T-helper 17 cell (primary cell): ENCODE measurements around the gene TCF19. TPM values are rescaled to one million over a fixed set of nuclear protein-coding genes. Genes with fewer than 3 reads are reported as not detected.
A peak's percentile ranks its signal among the peaks of the same experiment; 100 is the strongest.

Experiments
- ATAC-seq: fragments of 150-1000 bp; cut with Tn5 transposase; 2 replicates; pipeline ENCODE4 v1.10.0; 2021; ENCODE audit warnings: mild to moderate bottlenecking, moderate library complexity
- DNase-seq, 3 donors: peaks; one replicate each; pipeline versions ENCODE4 v3.0.0 to v3.0.0-alpha.2; 2020 to 2021
- H3K9me3 ChIP-seq: one replicate; pipeline ENCODE4 v1.7.0; 2013; ENCODE audit warnings: low read length, mild to moderate bottlenecking; ENCODE audit not compliant: control insufficient read depth, poor library complexity, severe bottlenecking
- H3K27ac Mint-ChIP-seq: one replicate; pipeline ENCODE4 v1.8.0; 2022; ENCODE audit warnings: mild to moderate bottlenecking, moderate library complexity, mixed read lengths
- H3K27me3 Mint-ChIP-seq: one replicate; pipeline ENCODE4 v1.8.0; 2022; ENCODE audit warnings: mixed read lengths
- H3K36me3 Mint-ChIP-seq: one replicate; pipeline ENCODE4 v1.8.0; 2022; ENCODE audit warnings: low read depth, mixed read lengths
- H3K4me1 Mint-ChIP-seq: one replicate; pipeline ENCODE4 v1.8.0; 2022; ENCODE audit warnings: mild to moderate bottlenecking, mixed read lengths
- H3K4me3 Mint-ChIP-seq: one replicate; pipeline ENCODE4 v1.8.0; 2022; ENCODE audit warnings: mild to moderate bottlenecking, moderate library complexity, mixed read lengths
- total RNA-seq, 4 donors: library from RNA in 2 of 4; stranded (reverse) in 2 of 4; gene quantifications; one replicate each; pipeline ENCODE4 v1.2.3 and lab custom pipeline; 2022 to 2026

Gene TCF19
- total RNA-seq (1 to 10 TPM; 3.7 to 4.1 TPM), total RNA-seq (lab: John Stamatoyannopoulos, UW) (11.6 to 25.1 reads per million in 2 donors)

- Mint-ChIP-seq H3K4me3 (peak within 1 kb of the TSS; percentile 98), H3K4me1 (peaks cover 18% of the 10 kb centered on the region), H3K27me3 (no peaks in the 10 kb centered on the region), H3K27ac (peak within 1 kb of the TSS; percentile 83), H3K36me3 (peaks cover 6% of the 10 kb centered on the region)
- ATAC-seq (peak; percentile 95), DNase-seq (peak; percentile 96 to 99 (median 99))
- no peaks in the 10 kb centered on the region for H3K9me3 ChIP-seq
Observed at GRCh38 chr6:31158140-31158862, at the start of gene TCF19. Gene TCF19 (plus strand): TSS chr6:31158589. CDS start chr6:31159470, 881 bp downstream.

- H3K4me3 Mint-ChIP-seq = no peak overlapping the region
- H3K27ac Mint-ChIP-seq = peak overlapping the region; percentile 41
- H3K36me3 Mint-ChIP-seq = peaks cover 8% of the 10 kb centered on the region
- H3K4me1 Mint-ChIP-seq = peaks cover 18% of the 10 kb centered on the region
- DNase-seq (no peak), ATAC-seq (no peak)
- no peaks in the 10 kb centered on the region for H3K9me3 ChIP-seq
- H3K27me3 Mint-ChIP-seq = peaks cover 46% of the 10 kb centered on the region
Observed at GRCh38 chr6:31110825-31111582, 47.4 kb upstream of the TCF19 start.

- H3K9me3 ChIP-seq = no peaks in the 10 kb centered on the region
- DNase-seq = no peak
- Mint-ChIP-seq H3K27ac (no peak overlapping the region), H3K27me3 (peaks cover 54% of the 10 kb centered on the region), H3K4me1 (peaks cover 17% of the 10 kb centered on the region), H3K36me3 (peaks cover 8% of the 10 kb centered on the region), H3K4me3 (no peak overlapping the region)
- no peak for ATAC-seq
Observed at GRCh38 chr6:31111712-31112111, 46.7 kb upstream of the TCF19 start.

GRCh38 chr6:31112478-31112877, 45.9 kb upstream of the TCF19 start, which contains the start of gene C6orf15:
Gene C6orf15 (minus strand): TSS chr6:31112575. CDS start chr6:31112555, 20 bp downstream.
- H3K9me3 ChIP-seq = no peaks in the 10 kb centered on the region
- peaks cover 17% of the 10 kb centered on the region for H3K4me1 Mint-ChIP-seq
- DNase-seq = no peak
- no peak for ATAC-seq
- no peak within 1 kb of the TSS for H3K4me3 Mint-ChIP-seq
- no peak within 1 kb of the TSS for H3K27ac Mint-ChIP-seq
- peaks cover 8% of the 10 kb centered on the region for H3K36me3 Mint-ChIP-seq
- peaks cover 61% of the 10 kb centered on the region for H3K27me3 Mint-ChIP-seq

GRCh38 chr6:31113861-31114540, 44.4 kb upstream of the TCF19 start:
- no peak for ATAC-seq
- no peaks in the 10 kb centered on the region for H3K9me3 ChIP-seq
- Mint-ChIP-seq H3K27me3 (peaks cover 68% of the 10 kb centered on the region), H3K4me1 (peaks cover 19% of the 10 kb centered on the region), H3K27ac (no peak overlapping the region), H3K4me3 (no peak overlapping the region), H3K36me3 (peaks cover 9% of the 10 kb centered on the region)
- DNase-seq = no peak

- H3K9me3 ChIP-seq = no peaks in the 10 kb centered on the region
- Mint-ChIP-seq H3K27me3 (peaks cover 69% of the 10 kb centered on the region), H3K4me3 (peak within 1 kb of the TSS; percentile 9), H3K27ac (peak within 1 kb of the TSS; percentile 61), H3K36me3 (peaks cover 8% of the 10 kb centered on the region), H3K4me1 (peaks cover 18% of the 10 kb centered on the region)
- DNase-seq (no peak), ATAC-seq (no peak)
Observed at GRCh38 chr6:31114541-31114878, 43.9 kb upstream of the TCF19 start, which contains the start of gene PSORS1C1. Gene PSORS1C1 (plus strand): TSS chr6:31114800. CDS start chr6:31129633, 14,833 bp downstream.

- Mint-ChIP-seq H3K4me3 (peak overlapping the region; percentile 9), H3K4me1 (peaks cover 12% of the 10 kb centered on the region)
- ATAC-seq = peak; percentile 48
Observed at GRCh38 chr6:31114970-31115849, 43.2 kb upstream of the TCF19 start.

GRCh38 chr6:31115941-31116560, 42.3 kb upstream of the TCF19 start:
- ATAC-seq (no peak), DNase-seq (no peak)
- no peak overlapping the region for H3K4me3 Mint-ChIP-seq
- peaks cover 12% of the 10 kb centered on the region for H3K4me1 Mint-ChIP-seq
- H3K9me3 ChIP-seq = no peaks in the 10 kb centered on the region
- no peak overlapping the region for H3K27ac Mint-ChIP-seq
- peaks cover 8% of the 10 kb centered on the region for H3K36me3 Mint-ChIP-seq
- peaks cover 54% of the 10 kb centered on the region for H3K27me3 Mint-ChIP-seq

More at GRCh38 chr6:31114970-31115849, 43.2 kb upstream of the TCF19 start:
- no peak for DNase-seq
- H3K9me3 ChIP-seq = no peaks in the 10 kb centered on the region
- Mint-ChIP-seq H3K27me3 (peaks cover 62% of the 10 kb centered on the region), H3K27ac (peak overlapping the region; percentile 61), H3K36me3 (peaks cover 8% of the 10 kb centered on the region)

- peaks cover 12% of the 10 kb centered on the region for H3K4me1 Mint-ChIP-seq
- H3K27ac Mint-ChIP-seq = no peak overlapping the region
- no peak for DNase-seq
- no peaks in the 10 kb centered on the region for H3K9me3 ChIP-seq
- H3K4me3 Mint-ChIP-seq = no peak overlapping the region
- H3K36me3 Mint-ChIP-seq = peaks cover 8% of the 10 kb centered on the region
- peaks cover 51% of the 10 kb centered on the region for H3K27me3 Mint-ChIP-seq
- no peak for ATAC-seq
Observed at GRCh38 chr6:31116661-31117385, 41.6 kb upstream of the TCF19 start.

- H3K4me3 Mint-ChIP-seq = no peak overlapping the region
- no peak overlapping the region for H3K27ac Mint-ChIP-seq
- H3K9me3 ChIP-seq = no peaks in the 10 kb centered on the region
- H3K27me3 Mint-ChIP-seq = peaks cover 39% of the 10 kb centered on the region
- no peak for ATAC-seq
- peaks cover 8% of the 10 kb centered on the region for H3K36me3 Mint-ChIP-seq
- H3K4me1 Mint-ChIP-seq = peaks cover 12% of the 10 kb centered on the region
- no peak for DNase-seq
Observed at GRCh38 chr6:31118178-31118577, 40.2 kb upstream of the TCF19 start.

GRCh38 chr6:31120151-31120915, 38.1 kb upstream of the TCF19 start, which contains the start of gene CDSN:
Gene CDSN (minus strand): TSS chr6:31120446. CDS start chr6:31120419, 27 bp downstream.
- Mint-ChIP-seq H3K27ac (no peak within 1 kb of the TSS), H3K36me3 (peaks cover 8% of the 10 kb centered on the region), H3K4me3 (no peak within 1 kb of the TSS), H3K27me3 (peaks cover 40% of the 10 kb centered on the region), H3K4me1 (peaks cover 9% of the 10 kb centered on the region)
- DNase-seq (no peak), ATAC-seq (no peak)
- no peaks in the 10 kb centered on the region for H3K9me3 ChIP-seq
